Astrocyte (in vitro differentiated cells and primary cell): ENCODE data around the gene NDUFAF5.

ENCODE experiments used
- CTCF ChIP-seq: IDR thresholded peaks from 2 replicates; pipeline ENCODE4 v1.5.1; 2011; ENCODE audit warnings: low read depth, mild to moderate bottlenecking, inconsistent platforms, low read length, moderate library complexity; ENCODE audit not compliant: insufficient read depth
- EZH2 ChIP-seq: IDR thresholded peaks from 2 replicates; pipeline ENCODE4 v1.6.1; 2012; ENCODE audit warnings: mild to moderate bottlenecking, low read length, inconsistent platforms; ENCODE audit not compliant: insufficient read depth

GRCh38 chr20:13735826-13736225 lies 49.0 kb upstream of the NDUFAF5 start:
- TF ChIP-seq EZH2: no peak
- TF ChIP-seq CTCF: no peak
